HEK293 (cell line): ENCODE measurements around the gene RETREG2.

Experiments
- CTCF ChIA-PET: fragments of 350-600 bp; formaldehyde crosslinking; extraction: SDS; loops from one replicate; lab custom pipeline; 2021; ENCODE audit warnings: antibody characterized with exemption; lab: Yijun Ruan, JAX
- POLR2A ChIA-PET: fragments of 300-600 bp; formaldehyde crosslinking; extraction: SDS; loops from one replicate; lab custom pipeline; 2020; ENCODE audit warnings: antibody characterized with exemption, inconsistent platforms; lab: Yijun Ruan, JAX
- H3K27ac ChIP-seq: fragments of 200-500 bp; sonication (Bioruptor generic); 2 replicates; pipeline ENCODE4 v1.5.1; 2014; ENCODE audit warnings: low read depth, low read length, control low read depth, inconsistent platforms; ENCODE audit errors: extremely low read depth
- H3K36me3 ChIP-seq, 2 experiments: fragments of 200-500 bp in 1 of 2; sonication (Bioruptor generic) in 1 of 2; 1 replicate in 1 of 2; 2 replicates in 1 of 2; pipeline ENCODE4 v1.5.1; 2014 to 2017; ENCODE audit warnings: inconsistent platforms in 2 of 2, low read length in 2 of 2; ENCODE audit not compliant: control insufficient read depth in 2 of 2, insufficient read depth in 1 of 2
- H3K4me1 ChIP-seq: fragments of 200-500 bp; sonication (Bioruptor generic); 2 replicates; pipeline ENCODE4 v1.5.1; 2014; ENCODE audit warnings: mild to moderate bottlenecking, low read length, inconsistent platforms; ENCODE audit not compliant: control insufficient read depth, insufficient read depth
- H3K4me3 ChIP-seq: 2 replicates; pipeline ENCODE4 v1.5.1; 2011; ENCODE audit warnings: low read depth, mild to moderate bottlenecking, control low read depth, low read length, moderate library complexity
- H3K9me3 ChIP-seq: fragments of 200-500 bp; sonication (Bioruptor generic); 2 replicates; pipeline ENCODE4 v1.5.1; 2014; ENCODE audit warnings: low read depth, low read length, inconsistent platforms; ENCODE audit not compliant: control insufficient read depth, insufficient read depth
- GLI4 ChIP-seq: fragments of 450-650 bp; formaldehyde crosslinking; IDR thresholded peaks from 2 replicates; pipeline ENCODE4 v1.5.1; 2016; ENCODE audit warnings: missing biosample characterization, missing genetic modification characterization
- GLIS1 ChIP-seq: fragments of 450-650 bp; formaldehyde crosslinking; IDR thresholded peaks from 2 replicates; pipeline ENCODE4 v1.5.1; 2016; ENCODE audit warnings: missing biosample characterization, missing genetic modification characterization
- REPIN1 ChIP-seq: fragments of 450-650 bp; formaldehyde crosslinking; IDR thresholded peaks from 2 replicates; pipeline ENCODE4 v1.5.1; 2017; ENCODE audit warnings: missing biosample characterization, missing genetic modification characterization, low read depth
- SP2 ChIP-seq: fragments of 450-650 bp; formaldehyde crosslinking; IDR thresholded peaks from 2 replicates; pipeline ENCODE4 v1.5.1; 2016; ENCODE audit warnings: missing biosample characterization, missing genetic modification characterization
- TCF7L2 ChIP-seq: IDR thresholded peaks from 2 replicates; pipeline ENCODE4 v1.6.1; 2011; ENCODE audit warnings: low read depth, mild to moderate bottlenecking, inconsistent platforms, low read length, moderate library complexity, borderline replicate concordance
- YY1 ChIP-seq: fragments of 450-650 bp; formaldehyde crosslinking; IDR thresholded peaks from 2 replicates; pipeline ENCODE4 v1.5.1; 2018; ENCODE audit warnings: missing biosample characterization, missing genetic modification characterization
- ZBTB48 ChIP-seq: fragments of 450-650 bp; formaldehyde crosslinking; IDR thresholded peaks from 2 replicates; pipeline ENCODE4 v1.5.1; 2016; ENCODE audit warnings: missing biosample characterization, missing genetic modification characterization
- ZIC2 ChIP-seq: fragments of 450-650 bp; formaldehyde crosslinking; IDR thresholded peaks from 2 replicates; pipeline ENCODE4 v1.5.1; 2016; ENCODE audit warnings: missing biosample characterization, missing genetic modification characterization
- ZNF184 ChIP-seq: fragments of 450-650 bp; IDR thresholded peaks from 2 replicates; pipeline ENCODE4 v1.5.1; 2018; ENCODE audit warnings: missing biosample characterization, mild to moderate bottlenecking, missing genetic modification characterization
- ZNF211 ChIP-seq: fragments of 450-650 bp; formaldehyde crosslinking; IDR thresholded peaks from 2 replicates; pipeline ENCODE4 v1.5.1; 2016; ENCODE audit warnings: low read depth, missing biosample characterization, missing genetic modification characterization
- ZNF274 ChIP-seq, 2 experiments: fragments of 200-500 bp in 1 of 2; fragments of 450-650 bp in 1 of 2; sonication (Bioruptor generic) in 1 of 2; formaldehyde crosslinking in 1 of 2; IDR thresholded peaks; 2 replicates each; pipeline versions ENCODE4 v1.5.1 to v1.6.1; 2014 to 2016; ENCODE audit warnings: borderline replicate concordance in 1 of 2, inconsistent platforms in 1 of 2, low read length in 1 of 2, missing biosample characterization in 1 of 2, missing genetic modification characterization in 1 of 2
- ZNF561 ChIP-seq: fragments of 450-650 bp; IDR thresholded peaks from 2 replicates; pipeline ENCODE4 v1.5.1; 2018; ENCODE audit warnings: missing biosample characterization, missing genetic modification characterization, borderline replicate concordance
- ZNF645 ChIP-seq: fragments of 450-650 bp; formaldehyde crosslinking; IDR thresholded peaks from 2 replicates; pipeline ENCODE4; 2016; ENCODE audit warnings: missing biosample characterization, missing genetic modification characterization
- ZNF664 ChIP-seq: fragments of 450-650 bp; formaldehyde crosslinking; IDR thresholded peaks from 2 replicates; pipeline ENCODE4 v1.5.1; 2016; ENCODE audit warnings: missing biosample characterization, missing genetic modification characterization
- ZNF670 ChIP-seq: fragments of 450-650 bp; formaldehyde crosslinking; IDR thresholded peaks from 2 replicates; pipeline ENCODE4 v1.5.1; 2016; ENCODE audit warnings: missing biosample characterization, missing genetic modification characterization, low read depth
- ZNF792 ChIP-seq: fragments of 450-650 bp; formaldehyde crosslinking; IDR thresholded peaks from 2 replicates; pipeline ENCODE4 v1.5.1; 2016; ENCODE audit warnings: missing biosample characterization, missing genetic modification characterization
- TF ChIP-seq, protein P1 (sequence below): fragments of 450-650 bp; formaldehyde crosslinking; optimal IDR thresholded peaks from 2 replicates; pipeline ENCODE3; 2016; ENCODE audit warnings: missing biosample characterization, mild to moderate bottlenecking, missing genetic modification characterization
- TF ChIP-seq, protein P2 (sequence below): fragments of 450-650 bp; formaldehyde crosslinking; IDR thresholded peaks from 2 replicates; pipeline ENCODE4 v1.5.1; 2016; ENCODE audit warnings: missing biosample characterization, missing genetic modification characterization
- TF ChIP-seq, protein P3 (sequence below): fragments of 450-650 bp; formaldehyde crosslinking; IDR thresholded peaks from 2 replicates; pipeline ENCODE4 v1.5.1; 2016; ENCODE audit warnings: missing biosample characterization, missing genetic modification characterization
- TF ChIP-seq, protein P4 (sequence below): fragments of 450-650 bp; formaldehyde crosslinking; IDR thresholded peaks from 2 replicates; pipeline ENCODE4 v1.5.1; 2016; ENCODE audit warnings: missing biosample characterization, missing genetic modification characterization
- TF ChIP-seq, protein P5 (sequence below): fragments of 450-650 bp; formaldehyde crosslinking; IDR thresholded peaks from 2 replicates; pipeline ENCODE4 v1.5.1; 2016; ENCODE audit warnings: missing biosample characterization, missing genetic modification characterization, borderline replicate concordance

Gene RETREG2

DNA sequence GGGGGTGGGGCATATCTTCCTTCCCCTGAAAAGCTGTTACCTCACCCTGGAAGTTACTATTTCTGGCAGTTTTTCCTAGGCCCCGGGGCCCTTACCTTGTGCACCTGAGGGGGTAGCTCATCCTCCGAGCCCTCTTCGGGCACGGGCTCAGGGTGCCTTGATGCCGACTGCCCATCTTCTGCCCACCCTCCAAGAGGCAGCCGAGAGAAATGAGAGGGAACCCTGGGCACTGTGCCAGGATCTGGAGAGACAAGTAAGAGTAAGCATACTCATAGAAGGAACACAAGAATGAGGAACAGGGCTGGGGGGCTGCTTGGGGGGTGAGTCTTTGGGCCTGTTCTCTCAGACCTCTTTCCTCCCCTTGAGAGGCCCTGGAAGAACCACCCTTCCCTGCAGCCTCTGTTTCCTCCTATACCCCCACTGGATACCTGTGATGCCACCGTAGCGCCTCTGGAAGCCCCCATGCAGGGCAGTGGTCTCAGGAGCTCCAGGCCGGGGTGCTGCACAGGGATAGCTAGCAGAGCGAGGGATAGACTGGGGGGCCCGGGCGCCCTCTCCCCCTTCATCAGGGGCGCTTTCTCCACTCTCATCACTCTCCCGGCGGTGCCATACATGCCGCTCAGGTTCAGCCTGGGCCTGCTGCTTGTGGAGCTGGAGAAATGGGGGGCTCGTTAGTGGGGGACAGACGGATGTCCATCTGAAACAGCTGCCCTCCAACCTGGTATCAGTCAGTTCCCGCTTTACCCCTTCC is 42.8 kb downstream of the RETREG2 start:
- no peaks in the 10 kb centered on the region for H3K9me3 ChIP-seq
- TF ChIP-seq, protein P1, sequence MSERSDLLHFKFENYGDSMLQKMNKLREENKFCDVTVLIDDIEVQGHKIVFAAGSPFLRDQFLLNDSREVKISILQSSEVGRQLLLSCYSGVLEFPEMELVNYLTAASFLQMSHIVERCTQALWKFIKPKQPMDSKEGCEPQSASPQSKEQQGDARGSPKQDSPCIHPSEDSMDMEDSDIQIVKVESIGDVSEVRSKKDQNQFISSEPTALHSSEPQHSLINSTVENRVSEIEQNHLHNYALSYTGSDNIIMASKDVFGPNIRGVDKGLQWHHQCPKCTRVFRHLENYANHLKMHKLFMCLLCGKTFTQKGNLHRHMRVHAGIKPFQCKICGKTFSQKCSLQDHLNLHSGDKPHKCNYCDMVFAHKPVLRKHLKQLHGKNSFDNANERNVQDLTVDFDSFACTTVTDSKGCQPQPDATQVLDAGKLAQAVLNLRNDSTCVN (tag by site-specific recombination) = no peak
- TF ChIP-seq ZBTB48 (tag by site-specific recombination) = peak; percentile 21; the same call in 1 of the 2 replicates
- TF ChIP-seq, all 188 proteins: peak for 1
- ChIA-PET CTCF (interaction anchor here (0.8 kb wide), 1 partner anchor 74 kb away, joined by 3 read pairs; no protein-coding TSS in a partner anchor), POLR2A (interaction anchor here (0.9 to 6.2 kb wide), 4 partner anchors 9 to 74 kb away, joined by 3 to 42 read pairs (median 4); partner anchors contain the start of genes ANKZF1, ATG9A, GLB1L and STK16)
- Histone ChIP-seq H3K4me1 (no peaks in the 10 kb centered on the region), H3K36me3 (peaks cover 0 to 76% of the 10 kb centered on the region in 2 experiments), H3K4me3 (no peak overlapping the region), H3K27ac (no peak overlapping the region)

GRCh38 chr2:219221957-219222518 is 44.0 kb downstream of the RETREG2 start:
- Histone ChIP-seq H3K36me3 (peaks cover 7 to 77% of the 10 kb centered on the region in 2 experiments), H3K4me1 (no peaks in the 10 kb centered on the region), H3K27ac (no peak overlapping the region), H3K9me3 (no peaks in the 10 kb centered on the region), H3K4me3 (no peak overlapping the region)
- CTCF ChIA-PET = interaction anchor here (0.6 to 1.2 kb wide), 2 partner anchors 11 to 278 kb away, joined by 3 to 5 read pairs; no protein-coding TSS in a partner anchor
- TF ChIP-seq ZNF561 = no peak
- no peak for TF ChIP-seq ZNF211 (tag by site-specific recombination)
- TF ChIP-seq SP2 (tag by site-specific recombination) = no peak
- TF ChIP-seq, protein P2, sequence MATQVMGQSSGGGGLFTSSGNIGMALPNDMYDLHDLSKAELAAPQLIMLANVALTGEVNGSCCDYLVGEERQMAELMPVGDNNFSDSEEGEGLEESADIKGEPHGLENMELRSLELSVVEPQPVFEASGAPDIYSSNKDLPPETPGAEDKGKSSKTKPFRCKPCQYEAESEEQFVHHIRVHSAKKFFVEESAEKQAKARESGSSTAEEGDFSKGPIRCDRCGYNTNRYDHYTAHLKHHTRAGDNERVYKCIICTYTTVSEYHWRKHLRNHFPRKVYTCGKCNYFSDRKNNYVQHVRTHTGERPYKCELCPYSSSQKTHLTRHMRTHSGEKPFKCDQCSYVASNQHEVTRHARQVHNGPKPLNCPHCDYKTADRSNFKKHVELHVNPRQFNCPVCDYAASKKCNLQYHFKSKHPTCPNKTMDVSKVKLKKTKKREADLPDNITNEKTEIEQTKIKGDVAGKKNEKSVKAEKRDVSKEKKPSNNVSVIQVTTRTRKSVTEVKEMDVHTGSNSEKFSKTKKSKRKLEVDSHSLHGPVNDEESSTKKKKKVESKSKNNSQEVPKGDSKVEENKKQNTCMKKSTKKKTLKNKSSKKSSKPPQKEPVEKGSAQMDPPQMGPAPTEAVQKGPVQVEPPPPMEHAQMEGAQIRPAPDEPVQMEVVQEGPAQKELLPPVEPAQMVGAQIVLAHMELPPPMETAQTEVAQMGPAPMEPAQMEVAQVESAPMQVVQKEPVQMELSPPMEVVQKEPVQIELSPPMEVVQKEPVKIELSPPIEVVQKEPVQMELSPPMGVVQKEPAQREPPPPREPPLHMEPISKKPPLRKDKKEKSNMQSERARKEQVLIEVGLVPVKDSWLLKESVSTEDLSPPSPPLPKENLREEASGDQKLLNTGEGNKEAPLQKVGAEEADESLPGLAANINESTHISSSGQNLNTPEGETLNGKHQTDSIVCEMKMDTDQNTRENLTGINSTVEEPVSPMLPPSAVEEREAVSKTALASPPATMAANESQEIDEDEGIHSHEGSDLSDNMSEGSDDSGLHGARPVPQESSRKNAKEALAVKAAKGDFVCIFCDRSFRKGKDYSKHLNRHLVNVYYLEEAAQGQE (tag by site-specific recombination) = no peak
- TF ChIP-seq GLIS1 = no peak
- TF ChIP-seq ZNF670 (tag by site-specific recombination) = no peak
- no peak for TF ChIP-seq ZNF184
- TF ChIP-seq REPIN1 (tag by site-specific recombination) = no peak
- TF ChIP-seq, protein P3, sequence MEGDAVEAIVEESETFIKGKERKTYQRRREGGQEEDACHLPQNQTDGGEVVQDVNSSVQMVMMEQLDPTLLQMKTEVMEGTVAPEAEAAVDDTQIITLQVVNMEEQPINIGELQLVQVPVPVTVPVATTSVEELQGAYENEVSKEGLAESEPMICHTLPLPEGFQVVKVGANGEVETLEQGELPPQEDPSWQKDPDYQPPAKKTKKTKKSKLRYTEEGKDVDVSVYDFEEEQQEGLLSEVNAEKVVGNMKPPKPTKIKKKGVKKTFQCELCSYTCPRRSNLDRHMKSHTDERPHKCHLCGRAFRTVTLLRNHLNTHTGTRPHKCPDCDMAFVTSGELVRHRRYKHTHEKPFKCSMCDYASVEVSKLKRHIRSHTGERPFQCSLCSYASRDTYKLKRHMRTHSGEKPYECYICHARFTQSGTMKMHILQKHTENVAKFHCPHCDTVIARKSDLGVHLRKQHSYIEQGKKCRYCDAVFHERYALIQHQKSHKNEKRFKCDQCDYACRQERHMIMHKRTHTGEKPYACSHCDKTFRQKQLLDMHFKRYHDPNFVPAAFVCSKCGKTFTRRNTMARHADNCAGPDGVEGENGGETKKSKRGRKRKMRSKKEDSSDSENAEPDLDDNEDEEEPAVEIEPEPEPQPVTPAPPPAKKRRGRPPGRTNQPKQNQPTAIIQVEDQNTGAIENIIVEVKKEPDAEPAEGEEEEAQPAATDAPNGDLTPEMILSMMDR (tag by site-specific recombination) = no peak
- TF ChIP-seq TCF7L2 = no peak
- TF ChIP-seq ZNF274 (IDR thresholded peaks at IDR 0.05; ENCODE audit: low read length) = no peak
- no peak for TF ChIP-seq ZNF274 (tag by site-specific recombination; IDR thresholded peaks at IDR 0.05; ENCODE audit: borderline replicate concordance)
- no peak for TF ChIP-seq ZIC2
- TF ChIP-seq, protein P4, sequence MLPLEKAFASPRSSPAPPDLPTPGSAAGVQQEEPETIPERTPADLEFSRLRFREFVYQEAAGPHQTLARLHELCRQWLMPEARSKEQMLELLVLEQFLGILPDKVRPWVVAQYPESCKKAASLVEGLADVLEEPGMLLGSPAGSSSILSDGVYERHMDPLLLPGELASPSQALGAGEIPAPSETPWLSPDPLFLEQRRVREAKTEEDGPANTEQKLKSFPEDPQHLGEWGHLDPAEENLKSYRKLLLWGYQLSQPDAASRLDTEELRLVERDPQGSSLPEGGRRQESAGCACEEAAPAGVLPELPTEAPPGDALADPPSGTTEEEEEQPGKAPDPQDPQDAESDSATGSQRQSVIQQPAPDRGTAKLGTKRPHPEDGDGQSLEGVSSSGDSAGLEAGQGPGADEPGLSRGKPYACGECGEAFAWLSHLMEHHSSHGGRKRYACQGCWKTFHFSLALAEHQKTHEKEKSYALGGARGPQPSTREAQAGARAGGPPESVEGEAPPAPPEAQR = no peak
- TF ChIP-seq GLI4 (tag by site-specific recombination) = no peak
- no peak for TF ChIP-seq ZNF664
- TF ChIP-seq, protein P5, sequence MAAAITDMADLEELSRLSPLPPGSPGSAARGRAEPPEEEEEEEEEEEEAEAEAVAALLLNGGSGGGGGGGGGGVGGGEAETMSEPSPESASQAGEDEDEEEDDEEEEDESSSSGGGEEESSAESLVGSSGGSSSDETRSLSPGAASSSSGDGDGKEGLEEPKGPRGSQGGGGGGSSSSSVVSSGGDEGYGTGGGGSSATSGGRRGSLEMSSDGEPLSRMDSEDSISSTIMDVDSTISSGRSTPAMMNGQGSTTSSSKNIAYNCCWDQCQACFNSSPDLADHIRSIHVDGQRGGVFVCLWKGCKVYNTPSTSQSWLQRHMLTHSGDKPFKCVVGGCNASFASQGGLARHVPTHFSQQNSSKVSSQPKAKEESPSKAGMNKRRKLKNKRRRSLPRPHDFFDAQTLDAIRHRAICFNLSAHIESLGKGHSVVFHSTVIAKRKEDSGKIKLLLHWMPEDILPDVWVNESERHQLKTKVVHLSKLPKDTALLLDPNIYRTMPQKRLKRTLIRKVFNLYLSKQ (tag by site-specific recombination) = no peak
- TF ChIP-seq ZNF645 = no peak
- no peak for TF ChIP-seq ZNF792 (tag by site-specific recombination)
- no peak for TF ChIP-seq YY1
- POLR2A ChIA-PET = interaction anchor here (1.4 to 6.2 kb wide), 2 partner anchors 16 to 23 kb away, joined by 4 to 42 read pairs; partner anchors contain the start of genes GLB1L, STK16 and ZFAND2B
